ENCODE data around the gene TAOK1. TPM values are rescaled to one million over a fixed set of nuclear protein-coding genes. Genes with fewer than 3 reads are reported as not detected.

The TAOK1 gene
- total and polyA plus RNA-seq, 2 of the 13 experiments (the other 11 are each of a cell fraction or from before 2014, with no cell fraction given), result 14.1 to 23.0 TPM

GRCh38 chr17:29590411-29591145 is 200.4 kb downstream of the TAOK1 start (continued):
- TF ChIP-seq ZBTB40 (IDR thresholded peaks at IDR 0.05), result no peak
- peak; percentile 24 for TF ChIP-seq ZBTB40 (CRISPR knock-in tag; IDR thresholded peaks at IDR 0.05)
- no peak for TF ChIP-seq TP53 (CRISPR knock-in tag; conservative IDR thresholded peaks at IDR 0.05)
- peak; percentile 17; the same call in 1 of the 2 replicates for TF ChIP-seq ZNF280D (CRISPR knock-in tag; IDR thresholded peaks at IDR 0.05)
- no peak for TF ChIP-seq NKX3-1 (CRISPR knock-in tag; IDR thresholded peaks at IDR 0.05)
- TF ChIP-seq NR2C2 (CRISPR knock-in tag; IDR thresholded peaks at IDR 0.05; ENCODE audit: borderline replicate concordance), result 0 out of 2 replicates have a peak, but pooled peaks have one; percentile 7
- TF ChIP-seq ZNF253 (CRISPR knock-in tag; IDR thresholded peaks at IDR 0.05; ENCODE audit: borderline replicate concordance), result no peak
- TF ChIP-seq DNMT1 (CRISPR knock-in tag; IDR thresholded peaks at IDR 0.05), result no peak
- TF ChIP-seq BCL6 (CRISPR knock-in tag; IDR thresholded peaks at IDR 0.05), result no peak
- TF ChIP-seq FOXP1 (IDR thresholded peaks at IDR 0.05), result no peak
- no peak for TF ChIP-seq FOXP1 (CRISPR knock-in tag; IDR thresholded peaks at IDR 0.05)
- 0 out of 2 replicates have a peak, but pooled peaks have one; percentile 72 for TF ChIP-seq CREB3 (CRISPR knock-in tag; IDR thresholded peaks at IDR 0.05)
- TF ChIP-seq ZSCAN9 (CRISPR knock-in tag; IDR thresholded peaks at IDR 0.05; ENCODE audit: borderline replicate concordance), result no peak
- no peak for TF ChIP-seq GTF3A (CRISPR knock-in tag; conservative IDR thresholded peaks at IDR 0.05)
- TF ChIP-seq ZNF331 (CRISPR knock-in tag; IDR thresholded peaks at IDR 0.05), result no peak
- TF ChIP-seq ZNF292 (CRISPR knock-in tag; IDR thresholded peaks at IDR 0.05; ENCODE audit: borderline replicate concordance, low read depth), result no peak
- TF ChIP-seq ZNF251 (CRISPR knock-in tag; IDR thresholded peaks at IDR 0.05), result no peak
- TF ChIP-seq ZNF776 (CRISPR knock-in tag; IDR thresholded peaks at IDR 0.05), result no peak

Data from HepG2 (cell line).